HG03066 (cell line): ENCODE data around the gene TPM4.
"Not testable (repeated sequence)": the region's sequence is repeated elsewhere in the genome, so short reads cannot be mapped to it uniquely, and the experiment has no call there.

Experiments
- ATAC-seq: cut with Tn5 transposase; IDR thresholded peaks from one replicate; pipeline ENCODE4 v1.9.1; 2021; ENCODE audit warnings: low read depth; ENCODE audit not compliant: unreplicated experiment

The TPM4 gene

DNA sequence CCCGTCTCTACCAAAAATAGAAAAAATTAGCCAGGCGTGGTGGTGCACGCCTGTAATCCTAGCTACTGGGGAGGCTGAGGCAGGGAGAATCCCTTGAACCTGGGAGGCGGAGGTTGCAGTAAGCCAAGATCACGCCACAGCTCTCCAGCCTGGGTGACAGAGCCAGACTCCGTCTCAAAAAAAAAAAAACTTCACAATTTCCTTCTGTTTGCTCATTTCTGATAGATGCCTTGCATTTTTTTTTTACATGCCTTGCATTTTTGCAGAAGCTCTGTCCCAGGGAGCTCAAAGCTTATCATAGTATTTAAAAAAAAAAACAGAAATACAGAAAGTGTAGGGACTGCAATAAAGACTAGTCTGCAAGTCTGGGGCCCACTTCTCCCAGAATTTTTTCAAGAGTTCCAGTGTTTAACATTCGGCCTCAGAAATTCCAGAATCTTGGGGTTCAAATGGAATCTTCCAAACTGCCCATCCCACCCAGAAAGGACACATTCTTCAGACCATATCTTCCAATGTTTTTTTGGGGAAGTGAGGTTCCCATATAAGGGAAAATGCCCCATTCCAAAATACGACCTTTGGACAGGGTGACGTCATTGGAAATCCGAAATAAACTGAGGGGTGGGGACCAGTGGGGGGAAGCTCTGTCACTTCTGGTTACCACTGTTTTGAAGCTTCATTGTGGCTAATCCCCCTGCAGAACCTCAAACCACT is 18.2 kb downstream of the TPM4 start:
- no peak for ATAC-seq

DNA sequence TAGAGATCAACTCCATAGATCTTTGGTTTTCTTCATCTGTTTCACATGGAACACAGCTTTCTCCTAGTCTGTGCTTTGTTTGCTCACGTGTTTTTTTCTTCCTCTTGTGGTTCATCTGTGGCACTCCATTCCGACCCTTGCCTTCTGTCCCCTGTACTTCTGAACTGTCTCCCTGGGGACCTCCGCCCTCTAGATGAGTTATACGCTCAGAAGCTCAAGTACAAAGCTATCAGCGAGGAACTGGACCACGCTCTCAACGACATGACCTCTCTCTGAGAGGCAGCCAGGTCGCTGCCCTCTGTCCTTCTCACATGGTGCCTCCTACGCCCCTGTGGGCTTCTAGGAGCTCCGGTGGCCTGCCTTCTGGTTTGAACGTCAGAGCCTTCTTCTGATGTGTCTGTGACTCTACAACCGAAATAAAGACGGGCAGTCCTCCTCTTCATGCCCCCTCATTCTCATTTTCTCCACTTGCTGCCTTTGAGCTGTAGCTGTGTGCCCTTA is 18.8 kb downstream of the TPM4 start:
- ATAC-seq: no peak

DNA sequence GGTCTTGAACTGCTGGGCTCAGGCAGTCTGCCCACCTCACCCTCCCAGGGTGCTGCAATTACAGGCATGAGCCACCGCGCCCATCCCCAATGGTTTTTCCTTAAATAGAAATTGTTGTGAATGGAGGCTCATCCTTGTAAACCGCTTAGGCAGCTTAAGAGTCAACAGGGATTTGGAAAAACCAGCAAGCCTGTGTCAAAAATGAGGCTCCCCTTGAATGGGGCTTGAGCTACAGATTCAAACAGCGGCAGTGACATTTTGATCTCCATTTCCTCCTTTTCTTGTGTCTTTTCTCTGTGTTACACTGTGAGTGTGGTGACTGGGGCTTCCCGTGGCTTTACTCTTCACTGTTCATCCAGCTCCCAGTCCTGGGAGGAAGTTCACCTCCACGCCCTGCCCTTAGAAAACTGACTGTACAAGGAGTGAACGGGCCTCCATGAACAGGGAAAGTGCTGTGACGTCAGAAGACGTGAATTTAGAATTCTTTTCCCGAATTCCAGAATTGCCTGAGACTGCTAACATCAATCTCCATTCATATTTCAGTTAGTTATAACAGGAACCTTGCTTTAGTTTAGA is 20.1 kb downstream of the TPM4 start:
- no peak for ATAC-seq

DNA sequence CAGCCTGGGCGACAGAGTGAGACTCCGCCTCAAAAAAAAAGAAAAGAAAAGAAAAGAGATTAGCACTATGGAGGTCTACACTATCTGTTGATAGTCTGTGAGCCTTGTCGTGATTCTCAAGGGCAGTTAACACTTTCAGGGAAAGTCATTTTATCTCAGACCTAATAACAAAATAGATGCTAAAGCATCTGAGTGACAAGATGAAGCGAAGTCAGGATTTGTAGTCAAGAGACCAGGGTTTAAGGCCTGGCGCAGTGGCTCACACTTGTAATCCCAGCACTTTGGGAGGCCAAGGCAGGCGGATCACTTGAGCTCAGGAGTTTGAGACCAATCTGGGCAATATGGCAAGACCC is 22.1 kb downstream of the TPM4 start:
- ATAC-seq: no peak

DNA sequence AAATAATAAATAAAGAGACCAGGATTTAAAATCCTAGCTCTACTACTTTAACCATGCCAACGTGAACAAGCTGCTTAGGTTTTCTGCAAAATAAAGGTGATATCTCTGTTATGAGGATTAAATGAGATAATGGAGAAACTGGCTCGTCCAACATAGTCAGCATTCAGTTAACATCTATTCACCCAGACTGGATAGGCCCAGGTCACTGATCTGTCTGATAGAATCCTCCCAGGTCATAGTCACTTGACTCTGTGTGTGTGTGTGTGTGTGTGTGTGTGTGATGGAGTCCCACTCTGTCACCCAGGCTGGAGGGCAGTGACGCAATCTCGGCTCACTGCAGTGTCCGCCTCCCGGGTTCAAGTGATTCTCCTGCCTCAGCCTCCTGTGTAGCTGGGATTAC is 22.5 kb downstream of the TPM4 start:
- no peak for ATAC-seq

DNA sequence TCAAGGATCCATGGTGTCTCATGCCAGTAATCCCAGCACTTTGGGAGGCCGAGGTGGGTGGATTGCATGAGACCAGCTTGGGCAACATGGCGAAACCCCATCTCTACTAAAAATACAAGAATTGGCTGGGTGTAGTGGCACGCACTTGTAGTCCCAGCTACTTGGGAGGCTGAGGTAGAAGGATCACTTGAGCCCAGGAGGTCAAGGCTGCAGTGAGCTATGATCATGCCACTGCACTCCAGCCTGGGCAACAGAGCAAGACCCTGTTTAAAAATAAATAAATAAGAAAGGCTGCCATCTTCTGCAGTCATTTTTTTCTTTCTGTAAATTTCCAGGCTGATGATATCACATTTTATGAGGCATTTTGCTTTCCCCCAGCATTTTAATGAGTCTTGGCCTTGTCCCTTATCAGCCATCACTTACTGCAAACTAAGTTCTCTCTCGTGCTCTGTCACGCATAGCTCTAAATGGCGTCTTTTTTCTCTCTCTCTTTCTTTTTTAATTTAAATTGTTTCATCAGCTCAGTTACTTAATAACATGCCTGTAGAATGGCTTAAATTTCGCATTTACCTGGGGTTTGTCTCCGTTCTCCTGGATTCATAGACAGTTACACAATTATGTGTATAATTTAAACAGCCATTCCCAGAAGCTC is 23.1 kb downstream of the TPM4 start:
- ATAC-seq: not testable (repeated sequence)

DNA sequence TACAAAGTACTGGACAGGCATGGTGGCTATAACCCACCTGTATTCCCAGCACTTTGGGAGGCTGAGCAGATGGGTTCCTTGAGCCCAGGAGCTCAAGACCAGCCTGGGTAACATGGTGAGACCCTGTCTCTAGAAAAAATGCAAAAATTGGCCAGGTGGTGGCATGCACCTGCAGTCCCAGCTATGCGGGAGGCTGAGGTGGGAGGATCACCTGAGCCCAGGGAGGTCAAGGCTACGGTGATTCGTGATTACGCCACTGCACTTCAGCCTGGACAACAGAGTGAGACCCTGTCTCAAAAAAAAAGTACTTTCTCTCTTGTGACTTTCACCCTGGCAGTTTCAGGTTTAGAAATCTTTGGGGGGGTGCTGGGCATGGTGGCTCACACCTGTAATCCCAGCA is 24.2 kb downstream of the TPM4 start:
- no peak for ATAC-seq

DNA sequence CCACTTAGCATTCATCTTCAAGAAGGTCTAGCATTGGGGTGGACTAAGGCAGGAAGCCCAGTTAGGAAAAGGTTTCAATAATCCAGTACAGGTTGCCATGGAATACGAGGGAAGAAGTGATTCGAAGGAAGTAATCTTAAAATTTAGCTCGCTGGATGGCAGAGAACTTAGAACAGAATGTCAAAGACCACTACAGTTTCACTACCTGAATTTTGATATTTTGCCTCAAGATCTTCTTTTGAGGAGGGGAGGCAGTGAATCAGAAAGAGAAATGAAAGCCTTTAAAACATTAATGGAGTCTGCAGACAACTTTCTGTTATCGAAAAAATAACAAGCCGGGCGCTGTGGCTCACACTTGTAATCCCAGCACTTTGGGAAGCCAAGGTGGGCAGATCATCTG is 28.4 kb downstream of the TPM4 start:
- no peak for ATAC-seq

DNA sequence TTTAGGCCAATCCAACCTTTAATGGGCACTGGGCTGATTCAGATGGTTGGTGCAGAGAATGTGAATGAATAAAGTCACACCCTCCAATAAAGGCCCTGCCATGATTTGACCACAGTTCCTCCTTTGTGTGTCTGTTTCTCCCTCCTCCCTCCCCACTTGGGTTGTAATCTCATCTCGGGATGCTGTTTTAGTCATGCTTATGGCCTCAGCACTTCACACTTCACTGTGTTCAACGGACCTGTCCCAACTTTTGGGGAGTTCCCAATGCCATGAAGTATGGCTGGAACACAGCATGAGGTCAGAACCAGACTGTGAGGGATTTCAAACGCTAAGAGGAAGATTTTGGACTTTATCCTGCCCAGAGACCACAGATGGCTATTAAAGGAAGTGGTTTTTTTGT is 29.8 kb downstream of the TPM4 start:
- ATAC-seq: no peak

DNA sequence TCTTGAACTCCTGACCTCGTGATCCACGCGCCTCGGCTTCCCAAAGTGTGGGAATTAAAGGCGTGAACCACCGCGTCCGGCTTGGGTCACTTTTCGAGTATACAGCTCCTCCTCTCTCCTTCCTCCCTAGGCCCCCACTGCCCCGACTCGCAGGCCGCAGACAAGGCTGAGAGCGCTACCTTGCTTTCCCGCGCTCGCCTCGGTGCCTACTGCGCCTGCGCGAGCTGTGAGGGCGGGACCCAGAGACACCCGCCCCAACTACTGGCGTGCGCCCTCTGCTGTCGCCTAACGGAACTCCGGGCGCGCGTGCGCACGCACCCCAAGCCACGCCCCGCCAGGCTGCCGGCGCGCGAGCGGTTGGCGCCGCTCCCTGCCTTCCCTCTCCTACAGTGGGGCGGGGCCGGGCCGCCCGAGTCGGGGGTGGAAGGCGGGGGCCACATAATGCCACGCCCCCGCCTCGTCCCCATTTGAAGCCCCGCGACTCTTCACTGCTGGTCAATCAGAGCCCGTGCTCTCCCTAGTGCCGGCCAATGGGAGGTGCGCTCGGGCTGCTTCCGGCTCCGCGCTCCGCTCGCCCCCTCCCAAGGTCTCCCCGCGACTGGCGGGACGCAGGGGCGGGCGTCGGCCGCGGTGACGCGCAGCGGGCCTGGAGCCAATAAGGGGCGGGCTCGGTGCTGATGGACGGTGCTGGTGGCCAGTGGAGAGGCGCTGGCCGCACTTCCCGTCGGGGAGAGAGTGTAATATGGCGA is 35.0 kb downstream of the TPM4 start, which contains the start of gene RAB8A:
RAB8A (plus strand) TSS at position 730 of the 749 bp plus-strand sequence; CDS start at position 743, 13 bp downstream.
- peak; percentile 81 for ATAC-seq

DNA sequence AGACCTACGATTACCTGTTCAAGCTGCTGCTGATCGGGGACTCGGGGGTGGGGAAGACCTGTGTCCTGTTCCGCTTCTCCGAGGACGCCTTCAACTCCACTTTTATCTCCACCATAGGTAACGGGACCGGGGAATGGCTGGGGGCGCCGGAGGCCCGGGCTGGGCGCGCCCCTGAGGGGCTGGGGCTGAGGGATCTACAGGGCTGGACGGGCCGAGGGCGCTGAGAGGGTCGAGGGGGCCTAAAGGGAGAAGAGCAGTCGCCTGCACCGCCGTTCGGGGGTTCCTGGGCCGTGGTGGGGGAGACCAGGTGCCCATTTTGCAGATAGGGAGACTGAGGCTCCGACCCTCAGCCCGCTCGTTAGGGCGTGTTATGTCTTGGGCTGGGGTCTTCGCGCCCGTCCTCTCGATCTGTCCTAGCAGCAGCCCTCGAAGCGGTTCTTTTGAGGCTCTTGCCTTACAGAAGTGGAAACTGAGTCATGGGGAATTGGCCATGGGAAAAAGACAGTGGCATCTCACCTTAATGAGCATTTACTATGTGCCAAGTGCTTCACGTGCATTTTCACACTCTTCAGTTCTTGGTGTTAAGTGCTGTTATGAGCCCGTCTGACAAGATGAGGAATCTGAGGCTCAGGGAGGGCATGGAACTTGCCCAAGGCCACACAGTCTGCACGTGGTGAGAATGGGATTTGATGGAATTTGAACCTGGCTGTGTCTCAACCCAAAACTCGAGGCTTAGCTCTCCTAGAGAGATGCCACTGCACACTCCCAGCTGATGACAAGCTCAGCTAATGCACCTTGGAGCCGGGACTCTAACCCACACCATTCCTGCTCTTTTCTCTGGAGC is 35.8 kb downstream of the TPM4 start:
- no peak for ATAC-seq

DNA sequence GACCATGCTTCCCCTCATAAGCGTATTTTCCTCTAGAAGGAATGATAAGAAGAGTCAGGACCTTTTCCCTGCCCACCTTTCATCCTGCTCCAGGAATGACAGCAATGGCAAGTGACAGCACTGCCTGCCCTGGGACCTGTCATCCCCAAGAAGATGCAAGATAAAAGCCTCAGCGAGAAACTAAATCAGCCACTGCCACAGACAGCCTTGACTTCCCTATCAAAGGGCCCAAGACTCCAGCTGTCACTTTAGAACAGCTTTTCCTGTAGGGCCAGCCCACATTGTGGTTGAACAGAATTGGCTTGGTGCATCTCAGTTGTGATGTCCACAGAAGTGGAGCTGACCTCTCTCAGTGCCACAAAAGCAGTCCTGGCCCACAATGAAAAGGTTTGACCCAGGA is 36.5 kb downstream of the TPM4 start:
- no peak for ATAC-seq

DNA sequence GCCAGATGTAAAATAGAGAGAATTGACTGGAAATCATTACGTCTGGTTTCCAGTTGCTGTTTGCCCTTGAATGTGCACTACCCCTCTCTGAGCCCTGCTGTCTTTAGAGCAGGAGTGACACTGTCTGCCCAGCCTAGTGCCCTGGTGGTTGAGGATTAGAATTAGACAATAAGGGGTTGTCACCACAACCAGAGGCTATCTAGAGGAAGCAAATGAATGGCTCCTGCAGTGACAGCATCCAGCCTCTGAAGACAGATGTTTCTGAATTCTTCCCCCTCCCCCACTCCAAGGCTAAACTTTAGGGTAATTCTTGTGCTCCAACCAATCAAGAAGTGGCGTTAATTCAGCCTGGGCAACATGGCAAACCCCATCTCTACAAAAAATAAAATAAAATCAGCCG is 37.4 kb downstream of the TPM4 start:
- ATAC-seq: no peak

DNA sequence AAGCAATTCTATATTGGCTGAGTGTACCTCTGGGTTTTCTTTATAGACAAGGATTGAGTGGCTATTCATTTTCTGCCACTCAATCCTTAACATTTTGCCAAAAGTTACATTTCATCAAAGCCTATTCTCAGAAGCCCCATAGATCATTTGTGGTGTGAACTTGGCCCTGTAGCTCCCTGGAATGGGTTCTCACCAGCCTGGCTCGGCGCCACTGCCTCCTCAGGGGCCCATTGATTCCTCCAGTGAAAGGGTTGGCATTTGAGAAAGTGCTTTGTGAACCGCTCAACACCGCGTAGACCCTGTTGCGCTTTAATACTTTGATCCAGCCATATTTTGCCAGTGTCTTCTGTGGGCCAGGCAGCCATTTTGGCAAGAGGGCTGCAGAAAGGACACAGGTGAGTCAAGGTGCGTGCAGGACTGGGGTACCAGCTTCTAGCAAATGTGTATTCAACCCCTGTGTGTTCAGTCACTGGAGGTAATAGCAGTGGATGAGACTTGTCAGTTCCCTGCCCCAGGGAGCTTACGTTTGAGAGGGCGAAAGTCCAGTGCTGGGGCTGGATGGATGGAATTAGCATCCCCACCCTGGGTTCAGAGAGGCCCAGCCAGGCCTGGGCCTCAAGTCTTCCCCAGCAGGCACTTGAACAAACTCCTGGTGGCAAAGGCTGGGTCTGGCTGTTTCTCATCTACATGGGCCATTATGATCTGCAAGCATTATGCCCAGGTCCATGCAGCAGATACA is 39.2 kb downstream of the TPM4 start:
- ATAC-seq: no peak

DNA sequence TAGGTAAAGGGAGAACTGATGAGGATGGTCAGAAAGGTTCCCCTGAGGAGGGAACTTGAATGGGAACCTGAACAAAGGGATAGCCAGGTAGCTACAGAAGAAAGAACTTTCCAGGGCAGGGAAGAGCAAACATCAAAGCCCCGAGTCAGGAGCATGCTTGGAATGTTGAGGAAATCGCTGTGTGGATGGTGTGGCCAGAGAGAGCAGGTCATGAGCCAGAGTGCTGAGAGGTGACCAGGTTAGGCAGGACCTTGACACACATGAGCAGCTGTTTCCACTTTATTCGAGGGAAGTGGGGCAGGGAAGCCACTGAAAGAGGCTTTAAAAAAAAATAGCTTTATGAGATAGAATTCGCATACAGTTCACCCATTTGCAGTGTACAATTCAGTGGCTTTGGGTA is 39.8 kb downstream of the TPM4 start:
- no peak for ATAC-seq

DNA sequence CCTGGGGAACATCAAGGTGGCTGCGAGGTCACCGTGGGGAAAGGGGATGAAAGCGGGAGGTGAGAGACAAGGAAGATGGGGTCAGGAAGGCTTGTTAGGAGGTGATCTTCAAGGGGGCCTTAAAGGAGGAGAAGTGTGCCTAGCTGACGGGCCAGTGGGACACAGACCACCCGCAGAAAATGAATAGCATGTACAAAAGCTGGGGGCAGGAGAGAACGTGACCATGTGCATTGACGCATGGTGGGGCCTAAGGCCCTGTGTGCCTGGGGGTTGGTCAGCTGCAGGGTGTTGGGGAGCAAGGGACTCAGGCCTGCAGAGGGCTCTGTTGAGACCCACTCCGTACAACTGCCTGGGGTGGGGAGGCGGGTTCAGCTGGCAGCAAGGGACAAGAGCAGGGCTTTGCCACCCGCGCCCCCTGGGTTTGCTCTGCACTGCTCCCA is 41.3 kb downstream of the TPM4 start:
- no peak for ATAC-seq

DNA sequence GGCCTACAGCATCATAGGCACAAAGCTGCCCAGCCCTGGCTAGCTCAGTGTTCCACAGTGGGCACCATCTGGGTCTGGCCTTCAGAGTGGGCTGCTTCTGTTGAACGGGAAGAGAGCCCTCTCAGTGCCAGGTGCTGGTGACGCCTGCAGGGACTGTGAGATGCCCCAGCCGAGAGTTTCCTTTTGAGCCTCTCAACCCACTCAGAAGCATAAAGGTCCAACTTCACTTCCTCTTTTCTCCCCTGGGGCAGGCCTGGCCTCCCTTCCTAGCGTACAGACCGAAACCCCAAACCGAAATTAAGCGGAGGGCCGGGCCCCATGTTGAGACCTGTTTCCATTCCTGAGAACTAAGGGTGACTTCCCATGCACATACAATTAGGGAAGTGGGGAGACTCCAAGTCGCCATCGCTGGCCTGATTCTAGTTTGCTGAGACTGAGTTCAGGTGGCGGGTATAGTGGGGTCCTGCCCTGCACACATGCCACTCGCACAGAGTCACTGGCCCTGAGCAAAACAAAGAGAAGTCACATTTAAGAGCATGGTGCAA is 42.3 kb downstream of the TPM4 start:
- ATAC-seq: peak; percentile 77

DNA sequence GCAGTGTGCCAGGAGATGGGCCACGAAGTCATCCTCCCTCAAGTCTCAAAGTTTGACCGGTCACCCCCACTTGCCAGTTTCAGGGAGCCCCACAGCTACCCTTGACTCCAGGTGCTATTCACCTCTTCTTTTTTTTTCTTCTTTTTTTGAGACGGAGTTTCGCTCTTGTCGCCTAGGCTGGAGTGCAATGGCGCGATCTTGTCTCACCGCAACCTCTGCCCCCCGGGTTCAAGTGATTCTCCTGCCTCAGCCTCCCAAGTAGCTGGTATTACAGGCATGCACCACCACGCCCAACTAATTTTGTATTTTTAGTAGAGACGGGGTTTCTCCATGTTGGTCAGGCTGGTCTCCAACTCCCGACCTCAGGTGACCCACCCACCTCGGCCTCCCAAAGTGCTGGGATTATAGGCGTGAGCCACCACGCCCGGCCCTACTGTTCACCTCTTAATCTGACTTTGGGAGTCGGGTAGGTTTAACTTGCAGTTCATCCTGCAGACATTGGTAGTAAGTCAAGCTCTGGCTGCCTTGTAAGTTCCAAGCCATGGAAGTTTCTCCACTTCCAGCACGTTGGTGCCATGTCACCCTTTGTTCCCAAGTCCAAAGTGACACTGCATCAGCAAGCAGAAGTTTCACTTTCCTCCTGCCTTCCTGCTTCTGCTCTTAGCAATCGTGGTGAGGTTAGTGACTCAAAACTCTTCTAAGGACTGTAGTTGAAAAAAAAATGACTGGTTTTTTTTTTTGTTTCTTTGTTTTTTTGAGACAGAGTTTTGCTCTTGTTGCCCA is 43.0 kb downstream of the TPM4 start:
- ATAC-seq: not testable (repeated sequence)

DNA sequence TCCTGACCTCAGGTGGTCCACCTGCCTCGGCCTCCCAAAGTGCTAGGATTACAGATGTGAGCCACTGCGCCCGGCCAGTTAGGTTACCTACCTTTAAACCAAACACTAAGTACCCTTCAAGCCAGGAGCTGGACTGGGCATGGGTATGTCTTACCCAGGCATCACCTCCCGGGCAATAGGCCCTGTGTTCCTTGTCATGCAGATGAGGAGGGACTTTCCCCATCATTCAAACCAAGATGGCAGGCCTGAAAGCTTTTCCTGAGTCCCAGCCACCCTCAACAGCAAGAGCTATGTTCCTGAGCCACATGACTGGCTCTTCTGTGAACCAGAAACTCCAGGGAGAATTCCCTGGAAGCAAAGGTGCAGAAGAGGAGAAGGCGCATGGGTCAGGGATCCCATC is 44.8 kb downstream of the TPM4 start:
- no peak for ATAC-seq
